ENCODE measurements around the gene DOCK1. TPM values are rescaled to one million over a fixed set of nuclear protein-coding genes. Genes with fewer than 3 reads are reported as not detected.

DOCK1 gene
- total RNA-seq, 4 donors from 2014 or later, result 41.1 to 62.4 (median 53.2) TPM

- TF ChIP-seq CTCF (IDR thresholded peaks at IDR 0.05; ENCODE audit: low read depth), result no peak
Measured at GRCh38 chr10:127452568-127452967, 547.3 kb downstream of the DOCK1 start.

- TF ChIP-seq CTCF (IDR thresholded peaks at IDR 0.05; ENCODE audit: low read depth), result no peak
Measured at GRCh38 chr10:127453706-127454105, 548.5 kb downstream of the DOCK1 start.

GRCh38 chr10:127456122-127456521 is 550.9 kb downstream of the DOCK1 start:
- no peak for TF ChIP-seq CTCF (IDR thresholded peaks at IDR 0.05; ENCODE audit: low read depth)

GRCh38 chr10:127458016-127458810 is 553.0 kb downstream of the DOCK1 start:
- no peak for TF ChIP-seq CTCF (IDR thresholded peaks at IDR 0.05; ENCODE audit: low read depth)

- TF ChIP-seq CTCF (IDR thresholded peaks at IDR 0.05; ENCODE audit: low read depth), result no peak
Measured at GRCh38 chr10:127458829-127459228, 553.6 kb downstream of the DOCK1 start.

GRCh38 chr10:127459918-127460317 is 554.7 kb downstream of the DOCK1 start:
- TF ChIP-seq CTCF (IDR thresholded peaks at IDR 0.05; ENCODE audit: low read depth), result no peak

GRCh38 chr10:127462643-127463295 is 557.5 kb downstream of the DOCK1 start:
- TF ChIP-seq CTCF (IDR thresholded peaks at IDR 0.05; ENCODE audit: low read depth), result no peak
